PC-9 (cell line): ENCODE measurements around the gene VPS13D. TPM values are rescaled to one million over a fixed set of nuclear protein-coding genes. Genes with fewer than 3 reads are reported as not detected.

Source experiments
- BruUV-seq: library from RNA; stranded (reverse); fragments of 400-500 nt; replicated peaks from 2 replicates; lab custom pipeline; 2021; lab: Mats Ljungman, UMichigan
- CTCF ChIA-PET: fragments of 300-600 bp; sonication (Branson Sonifier 250); formaldehyde crosslinking; loops from one replicate; lab custom pipeline; 2022; ENCODE audit warnings: antibody characterized with exemption; lab: Charles Lee
- POLR2A ChIA-PET: fragments of 300-600 bp; sonication (Branson Sonifier 250); formaldehyde crosslinking; loops from one replicate; lab custom pipeline; 2022; ENCODE audit warnings: antibody characterized with exemption; ENCODE audit not compliant: unreplicated experiment; lab: Charles Lee
- DNase-seq, 2 experiments: peaks; one replicate each; pipeline versions ENCODE4 v3.0.0 to v3.0.0-alpha.2; 2015 to 2022; ENCODE audit warnings: mixed read lengths in 1 of 2
- H2AFZ ChIP-seq: fragments of 200-600 bp; sonication (generic); 2 replicates; pipeline ENCODE4 v1.8.1; 2017; ENCODE audit warnings: antibody characterized with exemption
- H3F3A ChIP-seq: fragments of 200-600 bp; sonication (generic); 2 replicates; pipeline ENCODE4 v1.8.1; 2017; ENCODE audit warnings: antibody characterized with exemption, mild to moderate bottlenecking, low read depth; ENCODE audit not compliant: insufficient read depth
- H3K27ac ChIP-seq: fragments of 200-600 bp; sonication (generic); 2 replicates; pipeline ENCODE4 v1.6.1; 2016; ENCODE audit warnings: mixed run types
- H3K27me3 ChIP-seq: fragments of 200-600 bp; sonication (generic); 2 replicates; pipeline ENCODE4 v1.6.1; 2016; ENCODE audit warnings: low read depth, mixed run types; ENCODE audit not compliant: insufficient read depth
- H3K36me3 ChIP-seq: fragments of 200-600 bp; sonication (generic); 2 replicates; pipeline ENCODE4 v1.6.1; 2016; ENCODE audit warnings: low read depth, mixed run types
- H3K4me1 ChIP-seq: fragments of 200-600 bp; sonication (generic); replicated peaks from 2 replicates; pipeline ENCODE4 v1.6.1; 2016; ENCODE audit warnings: mixed run types; ENCODE audit not compliant: insufficient read depth
- H3K4me2 ChIP-seq: fragments of 200-600 bp; sonication (generic); 2 replicates; pipeline ENCODE4 v1.6.1; 2017; ENCODE audit warnings: mixed run types
- H3K4me3 ChIP-seq: fragments of 200-600 bp; sonication (generic); 2 replicates; pipeline ENCODE4 v1.6.1; 2016; ENCODE audit warnings: mixed run types
- H3K79me2 ChIP-seq: fragments of 200-600 bp; sonication (generic); 2 replicates; pipeline ENCODE4 v1.6.1; 2017; ENCODE audit warnings: low read depth, mixed run types
- H3K9me2 ChIP-seq: fragments of 200-600 bp; sonication (generic); 2 replicates; pipeline ENCODE4 v1.8.1; 2017; ENCODE audit warnings: mild to moderate bottlenecking; ENCODE audit not compliant: insufficient read depth
- H3K9me3 ChIP-seq: fragments of 200-600 bp; sonication (generic); 2 replicates; pipeline ENCODE4 v1.8.1; 2016; ENCODE audit warnings: low read depth; ENCODE audit not compliant: insufficient read depth
- H4K20me1 ChIP-seq: fragments of 200-600 bp; sonication (generic); 2 replicates; pipeline ENCODE4 v1.8.1; 2017; ENCODE audit not compliant: insufficient read depth
- EZH2 ChIP-seq: fragments of 200-600 bp; sonication (generic); IDR thresholded peaks from 2 replicates; pipeline ENCODE4 v1.8.0; 2017; ENCODE audit warnings: antibody characterized with exemption, low read depth
- intact Hi-C: fragments of 100-400 bp; cut with micrococcal nuclease; formaldehyde crosslinking; loops from one replicate; pipeline ENCODE4 v1.10.0; 2022; ENCODE audit not compliant: unreplicated experiment
- total RNA-seq: library from RNA; stranded (reverse); gene quantifications from 2 replicates; pipeline ENCODE4 v1.2.3, GENCODE V29; 2021
- TF ChIP-seq, protein P1 (sequence below): fragments of 200-600 bp; sonication (generic); conservative IDR thresholded peaks from 2 replicates; pipeline ENCODE4 v1.6.1; 2017; ENCODE audit warnings: mixed run types, antibody characterized with exemption, mild to moderate bottlenecking, moderate library complexity

VPS13D gene
- total RNA-seq, 1 experiment from 2014 or later = 36.2 TPM

DNA sequence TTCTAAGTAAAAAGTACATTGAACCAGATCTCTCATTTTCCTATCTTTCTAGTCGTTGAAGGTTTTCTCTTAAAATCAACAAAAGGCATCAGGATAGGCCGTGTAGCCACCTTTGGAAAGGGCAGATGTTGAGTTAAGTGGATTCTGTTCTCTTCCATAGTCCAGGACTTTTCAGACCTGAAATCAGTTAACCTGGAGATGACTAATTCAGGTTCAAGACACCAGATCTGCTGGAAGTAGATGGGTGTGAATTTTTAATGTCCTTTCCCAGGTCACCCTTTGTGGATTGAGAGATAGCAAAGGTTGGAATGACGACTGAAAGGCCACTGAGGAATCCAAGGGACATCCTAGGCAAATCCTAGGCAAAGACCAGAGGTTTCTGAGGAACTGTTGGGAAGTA lies 215.4 kb downstream of the VPS13D start:
- Histone ChIP-seq H3K4me2 (no peak overlapping the region), H3F3A (no peaks in the 10 kb centered on the region), H3K9me2 (no peaks in the 10 kb centered on the region), H3K4me3 (no peak overlapping the region), H3K27me3 (no peaks in the 10 kb centered on the region), H3K36me3 (no peaks in the 10 kb centered on the region), H3K79me2 (no peaks in the 10 kb centered on the region), H3K4me1 (0 out of 2 replicates have a peak, but pooled peaks cover 9% of the 10 kb centered on the region), H2AFZ (no peak overlapping the region), H3K9me3 (no peaks in the 10 kb centered on the region), H4K20me1 (no peaks in the 10 kb centered on the region), H3K27ac (no peak overlapping the region)
- ChIA-PET CTCF (no interaction called here), POLR2A (no interaction called here)
- no peak for DNase-seq
- no TSS peak for BruUV-seq
- TF ChIP-seq, protein P1, sequence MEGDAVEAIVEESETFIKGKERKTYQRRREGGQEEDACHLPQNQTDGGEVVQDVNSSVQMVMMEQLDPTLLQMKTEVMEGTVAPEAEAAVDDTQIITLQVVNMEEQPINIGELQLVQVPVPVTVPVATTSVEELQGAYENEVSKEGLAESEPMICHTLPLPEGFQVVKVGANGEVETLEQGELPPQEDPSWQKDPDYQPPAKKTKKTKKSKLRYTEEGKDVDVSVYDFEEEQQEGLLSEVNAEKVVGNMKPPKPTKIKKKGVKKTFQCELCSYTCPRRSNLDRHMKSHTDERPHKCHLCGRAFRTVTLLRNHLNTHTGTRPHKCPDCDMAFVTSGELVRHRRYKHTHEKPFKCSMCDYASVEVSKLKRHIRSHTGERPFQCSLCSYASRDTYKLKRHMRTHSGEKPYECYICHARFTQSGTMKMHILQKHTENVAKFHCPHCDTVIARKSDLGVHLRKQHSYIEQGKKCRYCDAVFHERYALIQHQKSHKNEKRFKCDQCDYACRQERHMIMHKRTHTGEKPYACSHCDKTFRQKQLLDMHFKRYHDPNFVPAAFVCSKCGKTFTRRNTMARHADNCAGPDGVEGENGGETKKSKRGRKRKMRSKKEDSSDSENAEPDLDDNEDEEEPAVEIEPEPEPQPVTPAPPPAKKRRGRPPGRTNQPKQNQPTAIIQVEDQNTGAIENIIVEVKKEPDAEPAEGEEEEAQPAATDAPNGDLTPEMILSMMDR = no peak
- TF ChIP-seq EZH2 = no peak
- intact Hi-C loops = no loop called here

DNA sequence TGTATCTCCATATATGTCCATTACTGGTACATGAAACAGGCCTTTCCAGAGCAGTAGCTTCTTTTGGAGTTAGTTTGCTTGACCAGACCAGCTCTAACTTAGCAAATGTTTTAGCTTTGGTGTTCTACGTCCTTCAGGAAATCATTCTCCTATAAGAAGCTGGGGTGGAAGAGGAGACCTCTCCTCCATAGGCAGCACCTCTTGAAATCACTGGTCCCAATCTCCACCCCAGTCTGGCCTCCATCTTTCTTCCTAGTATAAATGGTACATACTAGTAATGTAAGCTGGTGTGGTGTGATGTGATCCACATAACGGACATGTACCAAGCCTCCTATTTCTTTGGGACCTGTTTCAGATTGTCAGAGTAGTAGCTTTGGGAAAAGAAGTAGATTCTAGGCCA lies 216.8 kb downstream of the VPS13D start:
- no peak overlapping the region for H3K27ac ChIP-seq
- ChIA-PET CTCF (no interaction called here), POLR2A (no interaction called here)
- H3K4me1 ChIP-seq = 0 out of 2 replicates have a peak, but pooled peaks cover 9% of the 10 kb centered on the region
- DNase-seq = no peak
- no peak overlapping the region for H3K4me2 ChIP-seq
- TF ChIP-seq, protein P1 = no peak
- no peak for TF ChIP-seq EZH2
- no peaks in the 10 kb centered on the region for H4K20me1 ChIP-seq
- no peaks in the 10 kb centered on the region for H3K36me3 ChIP-seq
- H3K9me2 ChIP-seq = no peaks in the 10 kb centered on the region
- no peaks in the 10 kb centered on the region for H3K79me2 ChIP-seq
- no peaks in the 10 kb centered on the region for H3K9me3 ChIP-seq
- H3K27me3 ChIP-seq = no peaks in the 10 kb centered on the region
- intact Hi-C loops = no loop called here
- H3F3A ChIP-seq = no peaks in the 10 kb centered on the region
- no peak overlapping the region for H3K4me3 ChIP-seq
- H2AFZ ChIP-seq = no peak overlapping the region
- BruUV-seq = no TSS peak

GRCh38 chr1:12447307-12447706 lies 217.5 kb downstream of the VPS13D start:
- ChIA-PET CTCF (no interaction called here), POLR2A (interaction anchor here (0.7 kb wide), 1 partner anchor 30 kb away, joined by 3 read pairs; no protein-coding TSS in a partner anchor)

More at GRCh38 chr1:12447307-12447706, 217.5 kb downstream of the VPS13D start:
- H3F3A ChIP-seq = no peaks in the 10 kb centered on the region
- H3K9me3 ChIP-seq = no peaks in the 10 kb centered on the region
- no peak overlapping the region for H2AFZ ChIP-seq
- H3K4me3 ChIP-seq = no peak overlapping the region
- no peak for DNase-seq
- no TSS peak for BruUV-seq
- H3K4me2 ChIP-seq = no peak overlapping the region
- H4K20me1 ChIP-seq = no peaks in the 10 kb centered on the region
- intact Hi-C loops = no loop called here
- no peaks in the 10 kb centered on the region for H3K27me3 ChIP-seq
- no peaks in the 10 kb centered on the region for H3K9me2 ChIP-seq
- H3K36me3 ChIP-seq = no peaks in the 10 kb centered on the region
- no peak overlapping the region for H3K27ac ChIP-seq
- no peak for TF ChIP-seq EZH2
- TF ChIP-seq, protein P1 = no peak
- 0 out of 2 replicates have a peak, but pooled peaks cover 9% of the 10 kb centered on the region for H3K4me1 ChIP-seq
- H3K79me2 ChIP-seq = no peaks in the 10 kb centered on the region
